HS-27A (cell line): Measurements from ENCODE around the gene DENND1A.
A peak's percentile ranks its signal among the peaks of the same experiment; 100 is the strongest.
"Not testable (repeated sequence)": the region's sequence is repeated elsewhere in the genome, so short reads cannot be mapped to it uniquely, and the experiment has no call there.

Experiments used
- DNase-seq: peaks from one replicate; pipeline ENCODE4 v3.0.0-alpha.2; 2012; ENCODE audit warnings: low read depth, missing footprints

The DENND1A gene, protein sequence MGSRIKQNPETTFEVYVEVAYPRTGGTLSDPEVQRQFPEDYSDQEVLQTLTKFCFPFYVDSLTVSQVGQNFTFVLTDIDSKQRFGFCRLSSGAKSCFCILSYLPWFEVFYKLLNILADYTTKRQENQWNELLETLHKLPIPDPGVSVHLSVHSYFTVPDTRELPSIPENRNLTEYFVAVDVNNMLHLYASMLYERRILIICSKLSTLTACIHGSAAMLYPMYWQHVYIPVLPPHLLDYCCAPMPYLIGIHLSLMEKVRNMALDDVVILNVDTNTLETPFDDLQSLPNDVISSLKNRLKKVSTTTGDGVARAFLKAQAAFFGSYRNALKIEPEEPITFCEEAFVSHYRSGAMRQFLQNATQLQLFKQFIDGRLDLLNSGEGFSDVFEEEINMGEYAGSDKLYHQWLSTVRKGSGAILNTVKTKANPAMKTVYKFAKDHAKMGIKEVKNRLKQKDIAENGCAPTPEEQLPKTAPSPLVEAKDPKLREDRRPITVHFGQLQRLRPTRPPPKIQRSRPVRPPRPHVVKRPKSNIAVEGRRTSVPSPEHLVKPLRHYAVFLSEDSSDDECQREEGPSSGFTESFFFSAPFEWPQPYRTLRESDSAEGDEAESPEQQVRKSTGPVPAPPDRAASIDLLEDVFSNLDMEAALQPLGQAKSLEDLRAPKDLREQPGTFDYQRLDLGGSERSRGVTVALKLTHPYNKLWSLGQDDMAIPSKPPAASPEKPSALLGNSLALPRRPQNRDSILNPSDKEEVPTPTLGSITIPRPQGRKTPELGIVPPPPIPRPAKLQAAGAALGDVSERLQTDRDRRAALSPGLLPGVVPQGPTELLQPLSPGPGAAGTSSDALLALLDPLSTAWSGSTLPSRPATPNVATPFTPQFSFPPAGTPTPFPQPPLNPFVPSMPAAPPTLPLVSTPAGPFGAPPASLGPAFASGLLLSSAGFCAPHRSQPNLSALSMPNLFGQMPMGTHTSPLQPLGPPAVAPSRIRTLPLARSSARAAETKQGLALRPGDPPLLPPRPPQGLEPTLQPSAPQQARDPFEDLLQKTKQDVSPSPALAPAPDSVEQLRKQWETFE

DNA sequence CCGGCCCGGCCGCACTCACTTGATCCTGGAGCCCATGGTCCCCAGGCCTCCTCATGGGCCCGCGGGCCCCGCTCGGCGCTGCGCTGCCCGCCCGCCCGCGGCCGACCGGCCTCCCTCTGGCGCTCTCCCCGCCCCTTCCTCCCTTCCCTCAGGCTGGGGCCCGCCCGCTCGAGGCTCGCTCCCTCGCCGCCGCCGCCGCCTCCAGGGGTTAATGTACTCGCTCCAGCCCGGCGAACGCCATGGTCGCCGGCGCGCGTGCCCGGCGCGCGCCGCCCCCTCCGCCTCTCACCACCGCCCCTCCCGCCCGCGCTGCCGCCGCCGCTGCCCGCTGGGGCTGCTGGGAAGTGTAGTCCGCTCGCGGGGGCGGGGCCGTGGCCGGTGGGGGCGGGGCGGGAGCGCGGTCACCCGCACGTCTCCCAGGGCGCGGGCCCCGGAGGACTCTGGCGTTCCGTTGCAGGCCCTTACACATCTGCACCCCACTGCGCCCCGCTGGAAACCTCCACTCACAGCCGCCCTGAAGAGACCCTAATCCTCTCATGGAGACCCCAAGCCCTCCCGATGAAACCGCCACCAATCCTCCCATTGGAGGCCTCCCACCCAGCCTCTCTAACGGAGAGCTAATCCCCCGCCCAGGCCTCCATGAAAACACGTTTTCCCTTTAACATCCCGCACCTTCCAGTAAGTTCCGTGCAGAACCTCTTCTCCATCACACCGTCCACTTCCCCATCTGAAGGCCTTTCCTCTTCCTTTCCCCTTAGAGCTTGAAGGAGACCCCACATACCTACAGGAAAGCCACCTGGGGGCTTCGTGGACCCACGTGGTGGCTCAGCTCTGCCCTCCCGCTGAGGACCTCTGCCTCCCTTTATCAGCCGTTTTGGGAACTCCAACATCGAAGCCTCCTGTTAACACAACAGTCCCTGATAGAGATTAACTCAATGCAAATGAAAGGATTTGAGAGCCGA is at the start of gene DENND1A:
TSS of gene DENND1A (minus strand) at position 257 of the 962 bp plus-strand sequence. CDS start at position 36, 221 bp downstream.
- DNase-seq = peak; percentile 33

DNA sequence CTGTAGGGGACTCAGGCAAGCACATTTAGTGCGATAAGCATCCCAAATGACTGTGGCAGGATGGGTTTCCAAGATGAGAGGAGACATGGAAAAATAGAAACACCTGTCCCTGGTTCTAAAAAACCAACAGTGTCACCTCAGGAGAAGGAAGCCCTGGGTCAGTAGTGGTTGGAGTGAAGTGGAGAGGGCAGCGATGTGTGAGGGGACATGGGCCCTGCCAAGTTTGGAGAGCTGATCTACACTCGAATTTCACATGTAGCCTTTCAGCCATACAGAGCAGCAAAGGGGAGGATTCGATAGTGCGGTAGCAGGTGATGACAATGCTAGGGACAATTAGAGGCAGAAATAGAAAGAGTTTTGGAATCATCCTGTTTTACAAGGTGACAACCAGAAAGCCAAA is 49.1 kb upstream of the DENND1A start:
- DNase-seq = no peak

DNA sequence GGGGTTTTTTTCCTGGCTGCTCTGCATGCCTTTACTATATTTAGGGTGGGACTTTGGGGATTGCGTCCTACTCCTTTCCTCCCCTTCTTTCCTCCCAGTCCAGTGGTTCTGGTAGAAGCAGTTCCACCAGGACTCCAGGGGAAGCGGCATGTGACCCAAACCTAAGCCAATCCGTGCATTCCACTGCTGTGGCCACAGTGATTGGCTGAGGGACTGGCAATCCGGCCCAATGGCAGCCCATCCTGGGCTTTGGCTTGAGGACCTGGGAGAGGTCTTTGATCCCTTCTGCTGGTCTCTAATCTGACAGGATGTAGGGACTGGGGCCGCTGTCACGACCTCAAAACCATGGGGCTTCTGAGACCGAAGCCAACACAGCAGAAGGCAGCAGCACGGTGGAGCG is 46.7 kb upstream of the DENND1A start:
- not testable (repeated sequence) for DNase-seq

DNA sequence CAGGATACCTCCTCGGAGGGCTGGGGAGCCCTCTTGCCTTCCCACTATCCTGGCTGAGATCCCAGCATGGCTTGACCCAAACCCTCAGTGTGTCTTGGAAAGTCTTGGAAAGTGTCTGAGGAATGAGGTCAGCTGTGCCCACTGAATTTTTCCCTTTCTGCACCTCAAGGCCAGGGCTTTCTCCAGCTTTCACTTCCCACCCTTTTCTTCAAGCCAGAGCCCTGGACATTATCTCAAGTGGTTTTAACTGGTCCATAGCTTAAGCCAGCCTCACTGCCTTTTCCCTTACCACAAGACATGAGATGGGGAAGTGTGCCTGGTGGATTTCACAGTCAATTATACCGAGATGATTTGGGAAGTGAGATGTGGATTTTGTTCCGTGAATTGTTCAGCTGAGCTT is 45.9 kb upstream of the DENND1A start:
- no peak for DNase-seq

DNA sequence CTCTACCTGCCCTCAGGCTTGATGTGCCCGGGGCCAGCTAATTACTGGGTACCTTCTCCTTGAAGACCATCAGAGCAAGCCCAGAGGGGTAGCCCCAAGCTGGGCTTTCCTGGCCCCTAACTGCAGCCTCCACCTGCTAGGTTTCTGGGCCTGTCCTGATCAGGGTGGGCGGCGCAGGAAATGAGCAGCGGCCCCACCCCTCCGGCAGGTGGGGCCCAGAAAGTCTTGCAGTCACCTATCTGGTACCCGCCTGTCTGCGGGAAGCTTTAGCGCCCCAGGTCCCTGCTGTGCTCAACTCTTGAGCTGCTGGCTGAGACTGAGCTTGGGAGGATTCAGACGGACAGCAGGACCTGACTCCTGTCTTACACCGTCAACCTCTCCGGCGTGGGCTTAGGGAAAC is 44.5 kb upstream of the DENND1A start:
- no peak for DNase-seq

DNA sequence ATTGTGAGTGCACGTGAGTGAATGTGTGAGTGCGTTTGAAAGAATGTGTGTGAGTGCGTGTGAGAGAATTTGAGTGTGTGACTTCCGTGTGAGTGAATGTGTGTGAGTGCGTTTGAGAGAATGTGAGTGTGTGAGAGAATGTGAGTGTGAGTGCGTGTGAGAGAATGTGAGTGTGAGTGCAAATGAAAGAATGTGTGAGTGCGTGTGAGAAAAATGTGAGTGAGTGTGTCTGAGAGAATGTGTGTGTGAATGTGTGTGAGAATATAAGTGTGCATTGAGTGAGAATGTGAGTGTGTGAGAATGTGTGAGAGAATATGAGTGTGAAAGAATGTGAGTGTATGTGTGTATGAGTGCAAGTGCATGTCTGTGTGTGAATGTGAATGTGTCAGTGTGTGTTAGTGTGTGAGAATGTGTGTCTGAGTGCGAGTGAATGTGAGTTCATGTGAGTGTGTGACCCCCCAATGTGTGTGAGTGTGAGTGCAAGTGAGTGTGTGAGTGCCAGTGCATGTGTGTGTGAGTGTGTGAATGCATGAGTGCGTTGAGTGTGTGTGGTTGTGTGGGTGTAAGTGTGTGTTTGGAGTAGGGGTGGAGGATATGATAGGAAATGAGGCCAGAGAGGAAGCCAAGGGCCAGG is 43.8 kb upstream of the DENND1A start:
- no peak for DNase-seq

DNA sequence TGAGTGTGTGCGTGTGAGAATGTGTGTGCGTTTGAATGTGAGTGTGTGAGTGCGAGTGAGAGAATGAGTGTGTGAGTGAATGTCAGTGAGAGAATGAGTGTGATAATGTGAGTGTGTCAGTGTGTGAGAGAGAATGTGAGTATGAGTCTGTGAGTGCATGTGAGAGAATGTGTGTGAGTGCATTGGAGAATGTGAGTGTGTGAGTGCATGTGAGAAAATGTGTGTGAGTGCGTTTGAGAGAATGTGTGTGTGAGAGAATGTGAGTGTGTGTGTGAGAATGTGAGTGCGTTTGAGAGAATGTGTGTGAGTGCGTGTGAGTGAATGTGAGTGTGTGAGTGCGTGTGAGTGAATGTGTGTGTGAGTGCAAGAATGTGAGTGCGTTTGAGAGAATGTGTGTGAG is 42.7 kb upstream of the DENND1A start:
- DNase-seq = no peak

DNA sequence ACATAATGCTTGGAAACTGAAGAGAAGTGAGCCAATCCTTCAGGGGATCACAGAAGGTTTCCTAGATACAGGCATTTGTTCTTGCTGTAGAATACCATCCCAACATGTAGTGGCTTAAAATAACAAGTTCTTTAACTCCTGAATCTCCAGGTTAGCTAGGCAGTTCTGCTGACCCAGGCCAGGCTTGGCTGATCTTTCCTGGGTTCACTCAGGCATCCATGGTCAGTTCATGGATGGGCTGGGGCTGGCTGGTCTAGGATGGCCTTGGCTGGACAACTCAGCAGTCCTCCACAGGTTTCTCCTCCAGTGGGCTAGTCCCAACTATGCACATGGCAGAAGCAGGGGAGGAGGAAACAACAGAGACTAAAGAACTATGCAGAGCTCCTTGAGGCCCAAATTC is 37.4 kb upstream of the DENND1A start:
- DNase-seq = no peak

DNA sequence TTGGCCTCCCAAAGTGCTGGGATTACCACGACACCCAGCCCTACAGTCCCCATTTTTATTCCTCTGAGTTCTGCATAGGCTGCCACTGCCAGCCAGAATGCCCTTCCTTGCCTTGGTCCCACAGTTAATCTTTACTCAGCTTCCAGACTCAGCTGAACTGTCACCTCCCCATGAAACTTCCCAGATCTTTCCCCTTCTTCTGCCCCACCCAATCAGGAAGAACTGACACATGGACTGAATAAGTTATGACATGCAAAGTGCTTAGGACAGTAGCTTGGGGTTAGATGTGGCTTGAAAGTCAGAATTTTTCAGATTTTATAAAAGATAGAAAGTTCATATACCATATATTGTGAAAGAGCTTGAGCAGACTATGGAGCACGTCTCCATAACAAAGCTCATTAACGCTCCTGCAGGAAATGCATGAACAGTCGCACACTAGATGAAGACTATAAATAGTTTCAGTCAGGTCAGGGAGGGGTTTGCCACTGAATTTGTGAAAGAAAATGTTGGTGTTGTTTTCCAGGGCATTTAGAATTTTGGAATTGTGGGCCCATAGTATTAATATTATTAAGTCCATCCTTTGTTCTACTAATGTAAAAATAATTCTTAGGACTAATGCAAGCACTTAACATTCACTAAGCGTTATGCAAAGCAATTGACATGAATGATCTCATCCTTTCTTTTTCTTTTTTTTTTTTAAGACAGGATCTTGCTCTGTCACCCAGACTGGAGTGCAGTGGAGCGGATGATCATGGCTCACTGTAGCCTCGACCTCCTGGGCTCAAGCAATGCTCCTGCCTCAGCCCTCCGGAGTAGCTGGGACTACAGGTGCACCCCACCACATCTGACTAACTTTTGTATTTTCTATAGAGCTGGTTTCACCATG is 36.1 kb upstream of the DENND1A start:
- DNase-seq = no peak

DNA sequence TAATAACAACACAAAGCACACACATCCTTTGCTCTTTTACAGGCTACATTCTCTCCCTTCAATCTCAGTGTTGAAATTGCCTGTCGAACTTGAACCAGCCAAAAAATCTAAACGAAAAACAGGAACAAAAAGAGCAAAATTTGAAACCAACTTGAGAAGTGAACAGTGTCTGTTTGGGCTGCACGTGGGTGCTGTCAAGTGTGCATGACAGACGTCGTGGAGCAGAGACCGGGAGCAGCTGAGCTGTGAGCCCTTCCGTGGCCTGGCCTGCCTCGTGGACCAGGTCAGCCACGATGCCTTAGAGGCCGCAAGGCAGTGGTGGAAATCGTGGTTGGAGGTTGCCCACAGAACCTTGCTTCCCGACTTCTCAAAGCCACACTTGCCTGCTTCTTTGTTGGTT is 34.8 kb upstream of the DENND1A start:
- no peak for DNase-seq

DNA sequence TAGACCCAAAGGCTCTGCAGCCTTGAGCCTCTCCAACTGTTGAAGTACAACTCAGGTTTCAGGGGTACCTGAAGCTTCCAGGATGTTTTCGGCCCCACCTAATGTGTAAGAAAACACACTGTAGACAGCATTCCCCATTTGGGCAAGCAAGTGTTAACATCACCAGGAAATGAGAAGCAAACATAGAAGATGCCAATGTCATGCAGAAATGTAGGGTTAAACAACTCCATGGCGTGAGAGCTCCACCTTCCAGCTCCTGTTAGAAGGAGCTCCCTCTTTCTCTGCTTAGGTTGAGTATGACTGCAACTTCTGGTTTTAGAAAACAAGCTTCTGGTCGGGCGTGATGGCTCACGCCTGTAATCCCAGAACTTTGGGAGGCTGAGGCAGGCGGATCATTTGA is 31.0 kb upstream of the DENND1A start:
- DNase-seq = no peak

DNA sequence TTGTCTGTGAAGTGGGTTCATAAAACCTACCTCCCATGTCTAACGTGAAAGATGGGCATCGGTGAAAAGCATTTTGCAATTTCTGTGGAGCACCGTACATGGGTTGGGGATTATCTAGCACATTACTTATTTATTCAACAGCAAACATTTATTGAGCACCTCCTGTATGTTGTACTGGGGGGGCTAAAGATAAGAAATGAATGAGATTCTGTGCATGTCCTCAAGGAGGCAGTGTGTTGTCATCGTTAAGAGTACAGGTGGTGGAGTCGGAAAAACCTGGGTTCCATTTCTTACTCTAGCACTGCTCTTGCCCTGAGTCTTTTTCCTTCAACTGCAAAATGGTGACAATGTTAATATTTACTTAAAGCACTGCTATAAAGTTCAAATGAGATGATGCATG is 30.4 kb upstream of the DENND1A start:
- DNase-seq = no peak

DNA sequence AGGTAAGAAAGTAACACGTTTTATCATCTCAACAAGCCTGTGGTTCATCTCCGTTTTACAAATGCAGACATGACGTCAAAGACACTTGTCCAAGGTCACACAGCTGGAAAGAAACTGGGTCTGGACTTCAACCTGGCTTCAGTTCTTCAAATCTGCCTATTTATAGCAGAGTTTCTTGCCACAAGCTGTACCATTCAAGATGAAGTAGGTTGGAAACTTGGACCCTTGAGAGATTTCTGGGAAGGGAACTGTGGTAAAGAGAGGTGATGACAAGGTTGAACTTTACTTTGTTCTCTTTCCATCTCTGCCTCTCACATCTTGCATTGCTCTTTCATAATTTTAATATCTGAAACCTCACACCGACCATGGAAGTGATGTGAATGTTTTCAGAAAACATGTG is 29.9 kb upstream of the DENND1A start:
- DNase-seq = no peak

DNA sequence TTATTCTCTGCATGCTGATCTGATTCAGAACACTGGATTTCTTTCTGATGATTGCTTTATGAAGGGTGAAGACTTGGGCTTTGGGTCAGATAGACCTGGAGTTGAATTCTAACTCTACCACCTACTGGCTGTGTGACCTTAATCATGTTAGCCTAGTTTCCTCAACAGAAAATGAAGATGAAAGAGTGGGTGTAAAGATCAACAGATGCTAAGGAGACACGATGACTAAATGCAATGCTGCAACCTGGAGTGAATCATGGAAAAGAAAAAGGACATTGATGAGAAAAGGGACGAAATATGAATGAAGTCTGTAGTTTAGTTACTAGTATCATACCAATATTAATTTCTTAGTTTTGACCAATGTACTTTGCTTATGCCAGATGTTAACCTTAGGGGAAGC is 27.8 kb upstream of the DENND1A start:
- DNase-seq = no peak

DNA sequence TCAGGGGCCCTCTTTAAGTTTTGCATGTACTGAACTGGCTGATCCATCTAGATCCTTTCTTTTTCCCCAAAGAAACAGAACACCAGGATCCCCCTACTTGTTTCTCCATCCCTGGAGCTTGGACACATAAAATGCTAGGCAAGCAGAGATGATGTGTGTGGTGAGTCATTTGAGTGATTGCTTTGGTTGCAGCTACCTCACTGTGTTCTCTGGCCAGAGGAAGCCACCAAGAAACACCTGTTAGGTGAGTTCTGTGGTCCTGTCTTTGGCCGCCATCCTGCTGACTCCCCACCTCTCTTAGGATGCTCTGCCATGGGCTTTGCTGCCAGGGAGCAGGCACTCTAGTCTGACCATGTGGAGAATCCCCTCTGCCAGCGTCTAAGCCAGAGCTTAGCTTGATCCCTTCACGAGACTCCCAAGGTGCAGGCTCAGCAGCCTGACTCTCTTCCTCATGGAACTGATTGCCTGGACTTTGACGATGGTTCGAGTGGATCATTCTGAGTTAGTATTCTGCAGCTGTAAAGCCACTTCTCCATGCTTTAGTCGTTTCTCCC is 27.3 kb upstream of the DENND1A start:
- DNase-seq = no peak

DNA sequence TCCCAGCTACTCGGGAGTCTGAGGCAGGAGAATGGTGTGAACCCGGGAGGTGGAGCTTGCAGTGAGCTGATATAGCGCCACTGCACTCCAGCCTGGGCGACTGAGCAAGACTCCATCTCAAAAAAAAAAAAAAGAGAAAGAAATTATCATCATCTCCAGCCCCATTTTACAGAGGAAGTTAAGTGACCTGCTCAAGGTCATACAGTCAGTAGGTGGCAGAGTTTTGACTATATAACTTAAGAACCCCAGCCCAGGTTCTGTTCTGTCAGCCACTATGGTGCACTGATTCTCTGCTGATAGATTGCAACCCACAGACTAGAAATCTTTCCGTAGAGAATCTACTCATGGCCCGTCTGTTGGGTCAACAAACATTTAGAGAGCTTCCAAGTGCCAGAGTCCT is 25.7 kb upstream of the DENND1A start:
- DNase-seq = no peak

DNA sequence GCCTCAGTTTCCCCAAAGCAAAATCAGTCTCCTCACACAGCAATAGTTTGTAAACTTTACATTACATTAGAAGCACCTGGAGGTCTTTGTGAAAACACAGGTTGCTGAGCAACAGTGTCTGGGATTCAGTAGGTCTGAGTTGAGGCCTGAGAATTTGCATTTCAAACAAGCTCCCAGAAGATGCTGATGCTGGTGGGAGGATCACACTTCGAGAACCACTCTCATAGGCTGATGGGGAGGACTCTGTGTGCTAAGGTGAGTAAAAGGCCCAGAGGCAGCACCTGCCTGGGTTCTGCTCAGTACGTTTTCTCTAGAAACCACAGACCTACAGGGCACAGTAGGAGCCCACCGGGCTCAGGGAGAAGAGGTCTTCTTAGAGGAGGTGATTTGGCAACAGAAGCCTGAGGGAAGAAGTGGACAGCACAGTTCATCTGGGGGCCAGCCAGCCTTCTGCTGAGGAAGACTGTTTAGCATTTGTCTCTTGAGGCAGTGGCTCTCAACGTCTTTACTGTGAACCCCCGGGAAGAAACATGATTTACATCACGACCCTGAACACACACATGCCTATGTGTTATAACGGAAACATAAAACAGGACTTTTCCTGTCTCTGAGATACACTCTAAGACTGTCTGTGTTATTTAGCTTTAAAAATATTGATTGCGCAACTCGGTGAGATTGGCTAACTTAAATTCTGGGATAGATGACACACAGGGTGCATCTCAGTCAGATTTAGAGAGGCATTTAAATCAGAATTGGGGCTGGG is 24.8 kb upstream of the DENND1A start:
- DNase-seq = no peak

DNA sequence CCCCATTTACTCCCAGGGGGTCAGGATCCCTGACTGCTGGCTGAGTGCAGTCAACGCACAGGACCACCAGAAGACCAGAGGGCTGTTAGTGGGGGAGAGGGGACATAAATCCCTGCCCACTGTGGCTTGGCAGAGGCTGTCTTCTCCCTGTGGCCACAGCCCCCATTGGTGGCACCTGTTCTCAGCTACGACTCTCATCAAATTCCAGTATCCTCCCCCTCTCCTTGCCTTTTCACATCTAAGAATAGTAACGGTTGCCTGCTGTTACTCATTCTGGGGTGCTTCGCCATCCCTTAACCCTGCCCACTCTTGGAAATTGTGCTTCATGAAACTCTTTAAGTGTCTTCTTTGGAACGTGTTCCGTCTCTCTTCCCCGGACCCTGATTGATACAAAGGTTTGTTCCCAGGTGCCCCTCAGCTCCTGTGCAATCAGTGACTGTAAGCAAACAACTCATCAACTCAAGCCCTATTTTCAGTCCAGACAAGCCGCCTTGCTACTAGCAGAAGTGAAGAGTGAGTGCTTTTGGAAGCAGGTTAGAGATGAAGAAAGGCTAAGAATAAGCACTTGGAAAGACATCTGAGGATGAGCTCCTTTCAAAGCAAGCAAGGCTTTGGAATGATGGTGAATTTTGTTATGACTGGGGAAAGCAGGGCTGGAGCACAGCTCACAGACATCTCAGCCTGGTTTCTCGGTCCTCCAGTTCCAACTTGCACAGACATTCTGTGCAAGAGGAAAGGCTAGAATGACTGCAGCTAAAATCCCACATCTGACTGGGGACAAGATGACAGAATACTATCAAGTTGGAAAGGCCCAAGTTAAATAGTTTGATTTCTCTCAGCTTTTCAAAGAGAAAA is 22.9 kb upstream of the DENND1A start:
- DNase-seq = no peak
